GM23338 (cell line): ENCODE data around the gene MAP3K21. TPM values are rescaled to one million over a fixed set of nuclear protein-coding genes. Genes with fewer than 3 reads are reported as not detected.

Experiments
- ATAC-seq: fragments of 200-7000 bp; cut with Tn5 transposase; 3 replicates; pipeline ENCODE4 v1.9.1; 2020
- DNase-seq: peaks from one replicate; pipeline ENCODE4 v3.0.0-alpha.2; 2015; ENCODE audit warnings: low spot score
- H2AFZ ChIP-seq: fragments of 200-600 bp; sonication (generic); 2 replicates; pipeline ENCODE4 v1.8.0; 2016; ENCODE audit warnings: antibody characterized with exemption, mild to moderate bottlenecking, moderate library complexity
- H3F3A ChIP-seq: fragments of 200-600 bp; sonication (generic); replicated peaks from 2 replicates; pipeline ENCODE4 v1.8.0; 2017; ENCODE audit warnings: antibody characterized with exemption, mixed run types, low read depth
- H3K27ac ChIP-seq: fragments of 200-600 bp; sonication (generic); 2 replicates; pipeline ENCODE4 v1.6.1; 2016; ENCODE audit warnings: low read depth
- H3K27me3 ChIP-seq: fragments of 200-600 bp; sonication (generic); 2 replicates; pipeline ENCODE4 v1.8.0; 2016; ENCODE audit warnings: mild to moderate bottlenecking, mixed run types, moderate library complexity; ENCODE audit not compliant: insufficient read depth
- H3K36me3 ChIP-seq: fragments of 200-600 bp; sonication (generic); 2 replicates; pipeline ENCODE4 v1.8.0; 2016; ENCODE audit warnings: mild to moderate bottlenecking; ENCODE audit not compliant: insufficient read depth
- H3K4me1 ChIP-seq: fragments of 200-600 bp; sonication (generic); 2 replicates; pipeline ENCODE4 v1.8.0; 2016; ENCODE audit warnings: mild to moderate bottlenecking, moderate library complexity; ENCODE audit not compliant: insufficient read depth
- H3K4me2 ChIP-seq: fragments of 200-600 bp; sonication (generic); 2 replicates; pipeline ENCODE4 v1.7.1; 2017; ENCODE audit warnings: mixed run types
- H3K4me3 ChIP-seq: fragments of 200-600 bp; sonication (generic); 2 replicates; pipeline ENCODE4 v1.6.1; 2016; ENCODE audit warnings: mixed run types
- H3K79me2 ChIP-seq: fragments of 200-600 bp; sonication (generic); replicated peaks from 2 replicates; pipeline ENCODE4 v1.8.0; 2017; ENCODE audit warnings: mild to moderate bottlenecking; ENCODE audit not compliant: insufficient read depth
- H3K9me2 ChIP-seq: fragments of 200-600 bp; sonication (generic); 2 replicates; pipeline ENCODE4 v1.8.0; 2017; ENCODE audit not compliant: insufficient read depth
- H4K20me1 ChIP-seq: fragments of 200-600 bp; sonication (generic); replicated peaks from 2 replicates; pipeline ENCODE4 v1.8.0; 2017; ENCODE audit warnings: mild to moderate bottlenecking; ENCODE audit not compliant: insufficient read depth
- H3K27ac Mint-ChIP-seq: 2 replicates; pipeline ENCODE4 v1.8.0; 2020; ENCODE audit warnings: inconsistent platforms, mild to moderate bottlenecking, moderate library complexity, mixed read lengths
- H3K27me3 Mint-ChIP-seq: 3 replicates; pipeline ENCODE4 v1.8.0; 2022; ENCODE audit warnings: low read depth, mild to moderate bottlenecking, moderate library complexity, mixed read lengths, inconsistent platforms; ENCODE audit not compliant: insufficient read depth, poor library complexity
- H3K36me3 Mint-ChIP-seq: 3 replicates; pipeline ENCODE4 v1.8.0; 2021; ENCODE audit warnings: low read depth, mild to moderate bottlenecking, inconsistent platforms, moderate library complexity, mixed read lengths
- H3K4me1 Mint-ChIP-seq: 3 replicates; pipeline ENCODE4 v1.8.0; 2020; ENCODE audit warnings: mild to moderate bottlenecking, inconsistent platforms, mixed read lengths
- H3K4me3 Mint-ChIP-seq: 3 replicates; pipeline ENCODE4 v1.8.0; 2021; ENCODE audit warnings: moderate library complexity, mild to moderate bottlenecking, inconsistent platforms, mixed read lengths
- H3K9me3 Mint-ChIP-seq: 3 replicates; pipeline ENCODE4 v1.8.0; 2020; ENCODE audit warnings: moderate library complexity, mild to moderate bottlenecking, inconsistent platforms, mixed read lengths
- CREB1 ChIP-seq: fragments of 250-450 bp; sonication (Bioruptor Pico); IDR thresholded peaks from 2 replicates; pipeline ENCODE4 v1.5.0; 2020; ENCODE audit warnings: low read depth, mild to moderate bottlenecking, moderate library complexity
- CTCF ChIP-seq, 2 experiments: fragments of 200-600 bp in 1 of 2; sonication (generic) in 1 of 2; conservative IDR thresholded peaks; 2 replicates each; pipeline versions ENCODE4 v1.5.1 to v1.6.1; 2016 to 2017; ENCODE audit warnings: antibody characterized with exemption in 2 of 2, low read depth in 2 of 2, mild to moderate bottlenecking in 2 of 2, moderate library complexity in 1 of 2
- EZH2 ChIP-seq: fragments of 200-600 bp; sonication (generic); IDR thresholded peaks from one replicate; pipeline ENCODE4 v1.8.0; 2017; ENCODE audit warnings: antibody characterized with exemption, mild to moderate bottlenecking, low read depth; ENCODE audit not compliant: unreplicated experiment
- JUNB ChIP-seq: IDR thresholded peaks from one replicate; pipeline ENCODE4 v1.6.1; 2016; ENCODE audit warnings: antibody characterized with exemption; ENCODE audit not compliant: unreplicated experiment
- NANOG ChIP-seq: IDR thresholded peaks from 2 replicates; pipeline ENCODE4 v1.6.1; 2016; ENCODE audit warnings: antibody characterized with exemption, borderline replicate concordance
- POLR2AphosphoS5 ChIP-seq: IDR thresholded peaks from 2 replicates; pipeline ENCODE4 v1.6.1; 2016; ENCODE audit warnings: antibody characterized with exemption, low read depth
- REST ChIP-seq: IDR thresholded peaks from one replicate; pipeline ENCODE4 v1.6.1; 2018; ENCODE audit warnings: antibody characterized with exemption; ENCODE audit not compliant: unreplicated experiment
- STAT1 ChIP-seq: IDR thresholded peaks from one replicate; pipeline ENCODE4 v1.6.1; 2016; ENCODE audit warnings: antibody characterized with exemption; ENCODE audit not compliant: unreplicated experiment
- ZNF114 ChIP-seq: fragments of 250-450 bp; sonication (Bioruptor Pico); IDR thresholded peaks from 2 replicates; pipeline ENCODE4 v1.5.0; 2020; ENCODE audit warnings: mild to moderate bottlenecking, moderate library complexity
- polyA plus RNA-seq: library from polyadenylated mRNA; unstranded; fragments of >200 nt; fragmentation: Nextera tagmentation; extraction: Ambion mirVana; gene quantifications from 2 replicates; pipeline ENCODE4 v1.2.1, GENCODE V29; 2016
- total RNA-seq: library from RNA; depleted of rRNA; stranded (reverse); fragments of >200 nt; shearing (Covaris generic); gene quantifications from 2 replicates; pipeline ENCODE4 v1.2.3, GENCODE V29; 2014

MAP3K21 gene
- total and polyA plus RNA-seq, 2 experiments from 2014 or later = 11.7 to 40.1 TPM

- H3K9me2 ChIP-seq = peaks cover 6% of the 10 kb centered on the region
- peaks cover 73% of the 10 kb centered on the region for H3K4me1 Mint-ChIP-seq
- H3K36me3 Mint-ChIP-seq = peaks cover 60% of the 10 kb centered on the region
- H4K20me1 ChIP-seq = no peaks in the 10 kb centered on the region
- TF ChIP-seq NANOG = no peak
- no peak for TF ChIP-seq STAT1
- TF ChIP-seq ZNF114 (CRISPR knock-in tag) = no peak
- no peak for TF ChIP-seq REST
- no peak for TF ChIP-seq EZH2
- TF ChIP-seq CTCF (conservative IDR thresholded peaks at IDR 0.05; ENCODE audit: low read depth in 2 of 2) = no peak
- no peak for TF ChIP-seq POLR2AphosphoS5
- no peak for TF ChIP-seq JUNB
- no peak for TF ChIP-seq CREB1
- H3K27ac ChIP-seq = peak overlapping the region; percentile 82
- H3K79me2 ChIP-seq = peaks cover 91% of the 10 kb centered on the region
- peak overlapping the region; percentile 93 for H3K27ac Mint-ChIP-seq
- no peaks in the 10 kb centered on the region for H3K27me3 ChIP-seq
- peaks cover 4% of the 10 kb centered on the region for H3F3A ChIP-seq
- no peak overlapping the region for H2AFZ ChIP-seq
- no peaks in the 10 kb centered on the region; the same call in 2 of the 3 replicates for H3K9me3 Mint-ChIP-seq
- peaks cover 17% of the 10 kb centered on the region; the same call in 1 of the 2 replicates for H3K36me3 ChIP-seq
- H3K4me2 ChIP-seq = peak overlapping the region; percentile 58
- H3K4me3 Mint-ChIP-seq = peak overlapping the region; percentile 40; the same call in 2 of the 3 replicates
- peak overlapping the region; percentile 17 for H3K4me3 ChIP-seq
- DNase-seq (no peak), ATAC-seq (no peak)
- H3K4me1 ChIP-seq = peaks cover 62% of the 10 kb centered on the region
- H3K27me3 Mint-ChIP-seq = peaks cover 14% of the 10 kb centered on the region
These were observed 37.0 kb upstream of the MAP3K21 start for GRCh38 chr1:233290396-233291034.
